ENCODE data around the gene MAK. TPM values are rescaled to one million over a fixed set of nuclear protein-coding genes. Genes with fewer than 3 reads are reported as not detected.
"Not testable (repeated sequence)": the region's sequence is repeated elsewhere in the genome, so short reads cannot be mapped to it uniquely, and the experiment has no call there.

The MAK gene
- total RNA-seq, 1 experiment from 2014 or later: not detected

- no peak for DNase-seq (ENCODE audit: low read depth in 1 of 2, low spot score in 2 of 2)
- Histone ChIP-seq H3K9me3 (replicated peaks) (no peaks in the 10 kb centered on the region), H3K36me3 (no peaks in the 10 kb centered on the region), H3K27me3 (replicated peaks) (0 out of 2 replicates have a peak, but pooled peaks cover 3% of the 10 kb centered on the region), H3K4me1 (replicated peaks) (no peaks in the 10 kb centered on the region), H3K27ac (no peak overlapping the region), H3K4me3 (no peak overlapping the region)
Measured at GRCh38 chr6:10873374-10873773, 35.0 kb upstream of the MAK start.

GRCh38 chr6:10867952-10868351 is 29.6 kb upstream of the MAK start:
- Histone ChIP-seq H3K4me3 (no peak overlapping the region), H3K27me3 (replicated peaks) (no peaks in the 10 kb centered on the region), H3K9me3 (replicated peaks) (no peaks in the 10 kb centered on the region), H3K27ac (no peak overlapping the region), H3K36me3 (no peaks in the 10 kb centered on the region), H3K4me1 (replicated peaks) (no peaks in the 10 kb centered on the region)
- DNase-seq (ENCODE audit: low read depth in 1 of 2, low spot score in 2 of 2): no peak

- not testable (repeated sequence) for H3K27ac ChIP-seq; H3K4me3 ChIP-seq; H3K27me3 ChIP-seq (replicated peaks); H3K36me3 ChIP-seq; H3K4me1 ChIP-seq (replicated peaks); H3K9me3 ChIP-seq (replicated peaks); DNase-seq (ENCODE audit: low read depth in 1 of 2, low spot score in 2 of 2)
Measured at GRCh38 chr6:10866709-10867108, 28.4 kb upstream of the MAK start.

GRCh38 chr6:10863031-10863430 is 24.7 kb upstream of the MAK start:
- H3K27me3 ChIP-seq (replicated peaks); H3K9me3 ChIP-seq (replicated peaks); H3K4me3 ChIP-seq; H3K27ac ChIP-seq; H3K4me1 ChIP-seq (replicated peaks); H3K36me3 ChIP-seq; DNase-seq (ENCODE audit: low read depth in 1 of 2, low spot score in 2 of 2): not testable (repeated sequence)

GRCh38 chr6:10862361-10862760 is 24.0 kb upstream of the MAK start:
- no peaks in the 10 kb centered on the region for H3K9me3 ChIP-seq (replicated peaks)
- H3K4me1 ChIP-seq (replicated peaks): no peaks in the 10 kb centered on the region
- no peak for DNase-seq (ENCODE audit: low read depth in 1 of 2, low spot score in 2 of 2)
- H3K4me3 ChIP-seq: no peak overlapping the region
- H3K27me3 ChIP-seq (replicated peaks): no peaks in the 10 kb centered on the region
- H3K36me3 ChIP-seq: no peaks in the 10 kb centered on the region
- no peak overlapping the region for H3K27ac ChIP-seq

GRCh38 chr6:10861086-10861485 is 22.7 kb upstream of the MAK start:
- no peak for DNase-seq (ENCODE audit: low read depth in 1 of 2, low spot score in 2 of 2)
- Histone ChIP-seq H3K4me3 (no peak overlapping the region), H3K27me3 (replicated peaks) (no peaks in the 10 kb centered on the region), H3K36me3 (no peaks in the 10 kb centered on the region), H3K4me1 (replicated peaks) (no peaks in the 10 kb centered on the region), H3K9me3 (replicated peaks) (no peaks in the 10 kb centered on the region), H3K27ac (no peak overlapping the region)

GRCh38 chr6:10857259-10857658 is 18.9 kb upstream of the MAK start:
- DNase-seq (ENCODE audit: low read depth in 1 of 2, low spot score in 2 of 2): no peak
- H3K27me3 ChIP-seq (replicated peaks): no peaks in the 10 kb centered on the region
- no peak overlapping the region for H3K4me3 ChIP-seq
- peaks cover 2% of the 10 kb centered on the region; the same call in 1 of the 2 replicates for H3K9me3 ChIP-seq (replicated peaks)
- H3K4me1 ChIP-seq (replicated peaks): no peaks in the 10 kb centered on the region
- H3K27ac ChIP-seq: no peak overlapping the region
- no peaks in the 10 kb centered on the region for H3K36me3 ChIP-seq

- H3K27me3 ChIP-seq (replicated peaks): no peaks in the 10 kb centered on the region
- no peak overlapping the region for H3K27ac ChIP-seq
- no peak for DNase-seq (ENCODE audit: low read depth in 1 of 2, low spot score in 2 of 2)
- H3K4me3 ChIP-seq: no peak overlapping the region
- no peaks in the 10 kb centered on the region for H3K36me3 ChIP-seq
- H3K9me3 ChIP-seq (replicated peaks): peaks cover 2% of the 10 kb centered on the region; the same call in 1 of the 2 replicates
- no peaks in the 10 kb centered on the region for H3K4me1 ChIP-seq (replicated peaks)
Measured at GRCh38 chr6:10854922-10855632, 16.7 kb upstream of the MAK start.

- not testable (repeated sequence) for H3K4me1 ChIP-seq (replicated peaks); H3K36me3 ChIP-seq; H3K27me3 ChIP-seq (replicated peaks); H3K27ac ChIP-seq; DNase-seq (ENCODE audit: low read depth in 1 of 2, low spot score in 2 of 2); H3K4me3 ChIP-seq; H3K9me3 ChIP-seq (replicated peaks)
Measured at GRCh38 chr6:10853849-10854300, 15.5 kb upstream of the MAK start.

- no peaks in the 10 kb centered on the region for H3K36me3 ChIP-seq
- no peaks in the 10 kb centered on the region for H3K27me3 ChIP-seq (replicated peaks)
- peaks cover 2% of the 10 kb centered on the region; the same call in 1 of the 2 replicates for H3K9me3 ChIP-seq (replicated peaks)
- H3K4me3 ChIP-seq: no peak overlapping the region
- DNase-seq (ENCODE audit: low read depth in 1 of 2, low spot score in 2 of 2): no peak
- H3K4me1 ChIP-seq (replicated peaks): no peaks in the 10 kb centered on the region
- no peak overlapping the region for H3K27ac ChIP-seq
Measured at GRCh38 chr6:10852361-10852960, 14.1 kb upstream of the MAK start.

- H3K9me3 ChIP-seq (replicated peaks): peaks cover 2% of the 10 kb centered on the region; the same call in 1 of the 2 replicates
- no peaks in the 10 kb centered on the region for H3K36me3 ChIP-seq
- no peaks in the 10 kb centered on the region for H3K4me1 ChIP-seq (replicated peaks)
Measured at GRCh38 chr6:10850728-10851127, 12.4 kb upstream of the MAK start.

GRCh38 chr6:10849901-10850300 is 11.6 kb upstream of the MAK start:
- H3K9me3 ChIP-seq (replicated peaks): 0 out of 2 replicates have a peak, but pooled peaks cover 2% of the 10 kb centered on the region
- H3K36me3 ChIP-seq: no peaks in the 10 kb centered on the region
- H3K4me1 ChIP-seq (replicated peaks): no peaks in the 10 kb centered on the region
- H3K27me3 ChIP-seq (replicated peaks): no peaks in the 10 kb centered on the region
- no peak overlapping the region for H3K4me3 ChIP-seq
- H3K27ac ChIP-seq: no peak overlapping the region
- DNase-seq (ENCODE audit: low read depth in 1 of 2, low spot score in 2 of 2): no peak

More at GRCh38 chr6:10850728-10851127, 12.4 kb upstream of the MAK start:
- Histone ChIP-seq H3K27ac (no peak overlapping the region), H3K4me3 (no peak overlapping the region), H3K27me3 (replicated peaks) (no peaks in the 10 kb centered on the region)
- no peak for DNase-seq (ENCODE audit: low read depth in 1 of 2, low spot score in 2 of 2)

- no peaks in the 10 kb centered on the region for H3K4me1 ChIP-seq (replicated peaks)
- no peak overlapping the region for H3K4me3 ChIP-seq
- DNase-seq (ENCODE audit: low read depth in 1 of 2, low spot score in 2 of 2): no peak
- no peaks in the 10 kb centered on the region for H3K36me3 ChIP-seq
- no peaks in the 10 kb centered on the region for H3K27me3 ChIP-seq (replicated peaks)
- H3K27ac ChIP-seq: no peak overlapping the region
- H3K9me3 ChIP-seq (replicated peaks): no peaks in the 10 kb centered on the region
Measured at GRCh38 chr6:10847684-10848083, 9.3 kb upstream of the MAK start.

GRCh38 chr6:10843554-10843953 is 5.2 kb upstream of the MAK start:
- Histone ChIP-seq H3K27ac (no peak overlapping the region), H3K36me3 (no peaks in the 10 kb centered on the region), H3K4me3 (no peak overlapping the region), H3K4me1 (replicated peaks) (no peaks in the 10 kb centered on the region), H3K9me3 (replicated peaks) (no peaks in the 10 kb centered on the region), H3K27me3 (replicated peaks) (0 out of 2 replicates have a peak, but pooled peaks cover 3% of the 10 kb centered on the region)
- DNase-seq (ENCODE audit: low read depth in 1 of 2, low spot score in 2 of 2): no peak
